Stimulated activated naive CD8-positive, alpha-beta T cell treated with anti-CD3 and anti-CD28 coated beads, Interleukin-15, amount 100 ng/mL, for 72 hours (primary cell): ENCODE measurements around the gene FAM72B.
"Not testable (repeated sequence)": the region's sequence is repeated elsewhere in the genome, so short reads cannot be mapped to it uniquely, and the experiment has no call there.

ENCODE experiments used
- ATAC-seq: fragments of 150-1000 bp; cut with Tn5 transposase; 2 replicates; pipeline ENCODE4 v1.10.0; 2021; ENCODE audit warnings: mild to moderate bottlenecking, moderate library complexity
- DNase-seq, 2 donors: peaks; one replicate each; pipeline ENCODE4 v3.0.0; 2021 to 2022
- H3K27ac Mint-ChIP-seq, 2 donors: one replicate each; pipeline ENCODE4 v1.8.0; 2022; ENCODE audit warnings: mild to moderate bottlenecking in 2 of 2, mixed read lengths in 2 of 2, moderate library complexity in 2 of 2
- H3K27me3 Mint-ChIP-seq: one replicate; pipeline ENCODE4 v1.8.0; 2022; ENCODE audit warnings: mixed read lengths
- H3K4me1 Mint-ChIP-seq: one replicate; pipeline ENCODE4 v1.8.0; 2022; ENCODE audit warnings: mild to moderate bottlenecking, mixed read lengths
- H3K4me3 Mint-ChIP-seq, 2 donors: one replicate each; pipeline ENCODE4 v1.8.0; 2022; ENCODE audit warnings: mild to moderate bottlenecking in 2 of 2, mixed read lengths in 2 of 2, moderate library complexity in 1 of 2
- H3K9me3 Mint-ChIP-seq, 2 donors: one replicate each; pipeline ENCODE4 v1.8.0; 2022; ENCODE audit warnings: mixed read lengths in 2 of 2

FAM72B gene

DNA sequence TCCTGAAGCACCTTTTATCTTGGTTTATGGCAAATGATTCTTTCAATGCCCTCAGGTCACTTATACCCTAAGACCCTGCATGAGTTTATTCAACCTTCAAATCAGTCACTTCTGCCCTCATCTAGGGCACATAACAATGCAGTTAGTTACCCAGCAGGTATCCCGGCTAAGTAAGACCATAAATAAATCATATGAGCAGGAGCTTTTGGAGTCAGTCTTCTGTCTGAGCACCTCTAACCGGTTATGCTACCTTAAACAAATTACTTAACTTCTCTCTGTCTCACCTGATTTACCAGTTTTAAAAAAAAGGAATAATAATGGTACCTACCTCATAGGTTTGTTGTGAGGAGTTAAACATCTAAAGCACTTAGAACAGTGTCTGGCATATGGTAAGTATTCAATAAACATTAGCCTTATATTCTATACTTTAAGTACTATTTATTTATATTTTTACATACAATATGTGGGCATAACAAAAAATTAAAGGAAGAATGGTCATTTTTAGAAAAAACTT lies 16.9 kb downstream of the FAM72B start:
- H3K4me3 Mint-ChIP-seq, DNase-seq, H3K27me3 Mint-ChIP-seq, H3K4me1 Mint-ChIP-seq, H3K27ac Mint-ChIP-seq, H3K9me3 Mint-ChIP-seq, ATAC-seq: not testable (repeated sequence)

GRCh38 chr1:121165296-121165695 lies 18.8 kb downstream of the FAM72B start:
- not testable (repeated sequence) for H3K27me3 Mint-ChIP-seq, H3K9me3 Mint-ChIP-seq, DNase-seq, H3K4me1 Mint-ChIP-seq, H3K4me3 Mint-ChIP-seq, ATAC-seq
- H3K27ac Mint-ChIP-seq = peak overlapping the region in 1 of 2 donors; percentile 49

DNA sequence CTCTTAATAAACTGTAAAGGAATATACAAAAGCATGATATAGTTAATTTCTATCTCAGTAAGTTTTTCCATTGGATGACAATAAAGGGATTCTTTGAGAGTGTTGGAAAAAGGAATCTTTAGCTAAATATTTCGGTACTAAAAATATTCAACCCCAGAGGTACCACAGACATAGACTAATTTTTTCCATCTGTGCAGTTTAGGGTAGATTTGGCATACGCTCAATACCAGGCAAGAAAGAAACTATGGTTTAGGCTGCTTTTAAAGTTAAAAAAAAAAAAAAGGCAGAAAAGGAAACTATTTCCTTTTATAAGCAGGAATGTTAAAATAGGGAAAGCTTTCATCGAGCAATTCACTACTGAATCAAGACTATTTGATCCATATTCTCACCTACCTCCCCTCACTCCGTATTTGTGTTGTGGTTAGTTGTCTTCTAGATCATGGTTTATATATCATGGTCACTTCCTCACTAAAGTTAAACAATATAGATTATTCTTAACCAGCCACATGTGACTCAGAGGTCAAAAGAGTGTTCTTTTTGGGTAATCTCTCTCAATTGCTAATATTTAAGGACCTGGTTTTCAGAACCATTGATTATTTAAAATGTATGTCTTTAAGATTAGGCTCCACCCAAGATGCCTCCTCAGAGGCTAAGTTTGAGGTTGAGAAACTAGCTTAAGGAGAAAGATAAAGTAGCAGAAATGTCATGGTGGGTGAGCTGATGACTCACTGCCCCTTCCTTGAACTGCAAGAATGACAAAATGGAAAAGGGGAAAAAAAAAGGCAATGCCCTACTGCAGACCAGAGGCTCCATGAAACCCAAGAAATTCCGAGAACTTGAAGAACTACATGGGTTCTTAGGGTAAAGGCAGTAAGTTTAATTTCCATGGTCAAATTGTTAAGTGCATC lies 20.0 kb downstream of the FAM72B start:
- DNase-seq, H3K4me3 Mint-ChIP-seq, ATAC-seq, H3K4me1 Mint-ChIP-seq, H3K9me3 Mint-ChIP-seq, H3K27me3 Mint-ChIP-seq, H3K27ac Mint-ChIP-seq: not testable (repeated sequence)

DNA sequence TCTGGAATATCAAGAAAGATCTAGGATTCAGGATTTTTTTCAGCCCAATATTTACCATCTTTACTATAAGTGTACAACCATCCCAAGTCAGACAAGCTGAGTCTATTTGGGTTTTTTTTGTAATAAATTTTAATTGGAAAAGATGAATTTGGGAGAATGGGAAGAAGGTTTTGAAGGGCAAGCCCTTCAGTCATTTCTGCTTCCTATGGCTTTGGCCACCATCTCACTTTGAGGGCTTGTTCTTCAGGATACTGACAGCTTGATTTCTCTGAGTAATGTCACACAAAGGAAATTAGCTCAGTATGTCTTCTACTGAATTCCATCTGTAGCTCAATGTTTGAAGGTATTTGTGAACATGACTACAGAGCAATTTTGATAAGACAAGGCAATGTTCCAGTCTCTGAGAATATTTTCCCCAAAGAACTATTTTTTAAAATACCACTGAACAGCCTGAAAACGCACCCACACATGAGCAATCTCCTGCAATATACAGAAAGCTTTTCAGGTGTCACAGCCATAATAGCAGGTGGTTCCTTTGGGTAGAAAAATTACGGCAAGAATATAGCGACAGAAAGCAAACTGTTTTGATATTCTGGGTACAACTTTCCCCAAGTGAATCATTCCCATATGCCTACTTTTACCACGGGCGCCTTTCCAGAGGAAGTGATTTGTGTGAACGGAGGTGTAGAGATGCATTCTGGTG lies 22.8 kb downstream of the FAM72B start:
- not testable (repeated sequence) for H3K9me3 Mint-ChIP-seq, H3K27me3 Mint-ChIP-seq, ATAC-seq, H3K27ac Mint-ChIP-seq, H3K4me1 Mint-ChIP-seq, H3K4me3 Mint-ChIP-seq, DNase-seq

DNA sequence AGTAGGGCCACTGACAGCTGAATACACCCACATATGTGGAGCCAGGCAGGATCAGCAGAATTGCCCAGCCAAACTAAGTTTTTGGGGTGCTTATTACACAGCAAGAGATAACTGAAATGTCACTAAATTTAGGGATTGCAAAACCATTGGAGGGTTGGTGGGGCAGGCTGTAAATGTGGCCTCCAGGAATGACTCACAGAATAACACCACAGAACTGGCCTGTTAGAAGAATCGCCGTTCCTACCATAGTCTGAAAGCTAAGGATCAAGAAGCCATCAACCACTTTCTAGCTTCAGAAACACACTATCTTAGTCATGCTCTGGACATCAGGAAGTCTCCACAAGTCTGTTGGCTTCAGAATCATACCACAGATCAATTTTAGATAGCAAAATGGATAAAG lies 24.0 kb downstream of the FAM72B start:
- H3K9me3 Mint-ChIP-seq, H3K4me1 Mint-ChIP-seq, DNase-seq, H3K27ac Mint-ChIP-seq, H3K27me3 Mint-ChIP-seq, ATAC-seq, H3K4me3 Mint-ChIP-seq: not testable (repeated sequence)

- H3K27me3 Mint-ChIP-seq, DNase-seq, H3K9me3 Mint-ChIP-seq, H3K4me1 Mint-ChIP-seq, H3K4me3 Mint-ChIP-seq, ATAC-seq, H3K27ac Mint-ChIP-seq: not testable (repeated sequence)
These were observed 26.5 kb downstream of the FAM72B start for GRCh38 chr1:121157609-121158008.

GRCh38 chr1:121156958-121157603 lies 27.1 kb downstream of the FAM72B start:
- not testable (repeated sequence) for H3K4me3 Mint-ChIP-seq, DNase-seq, H3K27me3 Mint-ChIP-seq, H3K4me1 Mint-ChIP-seq, H3K9me3 Mint-ChIP-seq, H3K27ac Mint-ChIP-seq, ATAC-seq

DNA sequence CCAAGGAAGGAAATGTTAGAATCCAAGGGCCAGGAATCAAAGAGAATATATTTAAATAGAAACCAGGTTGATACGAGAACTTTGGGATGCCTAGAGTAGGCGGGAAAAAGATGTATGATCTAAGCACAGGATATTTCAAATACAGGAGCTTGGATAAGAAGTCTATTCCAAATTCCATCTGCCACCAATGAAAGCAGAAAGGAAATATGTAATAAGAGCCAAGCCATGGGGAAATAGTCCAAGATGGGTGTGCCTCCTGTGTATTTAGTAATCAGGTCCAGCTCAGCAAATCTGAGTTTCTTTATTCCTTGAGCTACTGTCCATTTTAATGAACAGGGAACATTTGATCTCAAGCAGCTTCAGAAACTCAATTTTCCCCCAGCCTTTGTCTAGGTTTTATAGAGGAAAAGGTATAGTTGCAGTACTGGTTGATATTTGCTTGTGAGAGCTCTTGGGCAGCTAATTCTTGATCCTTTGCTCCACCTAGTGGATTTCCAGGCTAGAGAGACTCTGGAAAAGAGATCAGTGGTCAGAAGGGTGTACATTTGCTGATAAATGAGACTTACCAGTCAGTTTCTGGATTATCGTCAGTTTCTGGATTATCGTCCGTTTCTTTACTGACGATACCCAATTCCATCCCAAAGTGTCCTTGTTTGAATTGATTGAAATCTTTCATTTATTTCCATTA lies 28.3 kb downstream of the FAM72B start:
- not testable (repeated sequence) for DNase-seq, H3K4me3 Mint-ChIP-seq, ATAC-seq, H3K27ac Mint-ChIP-seq, H3K4me1 Mint-ChIP-seq, H3K27me3 Mint-ChIP-seq, H3K9me3 Mint-ChIP-seq

- not testable (repeated sequence) for DNase-seq, H3K27me3 Mint-ChIP-seq, H3K9me3 Mint-ChIP-seq, H3K27ac Mint-ChIP-seq, H3K4me3 Mint-ChIP-seq, ATAC-seq, H3K4me1 Mint-ChIP-seq
These were observed 29.3 kb downstream of the FAM72B start for GRCh38 chr1:121154811-121155210.

GRCh38 chr1:121152788-121153187 lies 31.4 kb downstream of the FAM72B start:
- H3K27me3 Mint-ChIP-seq, DNase-seq, H3K9me3 Mint-ChIP-seq, H3K27ac Mint-ChIP-seq, H3K4me3 Mint-ChIP-seq, H3K4me1 Mint-ChIP-seq, ATAC-seq: not testable (repeated sequence)

DNA sequence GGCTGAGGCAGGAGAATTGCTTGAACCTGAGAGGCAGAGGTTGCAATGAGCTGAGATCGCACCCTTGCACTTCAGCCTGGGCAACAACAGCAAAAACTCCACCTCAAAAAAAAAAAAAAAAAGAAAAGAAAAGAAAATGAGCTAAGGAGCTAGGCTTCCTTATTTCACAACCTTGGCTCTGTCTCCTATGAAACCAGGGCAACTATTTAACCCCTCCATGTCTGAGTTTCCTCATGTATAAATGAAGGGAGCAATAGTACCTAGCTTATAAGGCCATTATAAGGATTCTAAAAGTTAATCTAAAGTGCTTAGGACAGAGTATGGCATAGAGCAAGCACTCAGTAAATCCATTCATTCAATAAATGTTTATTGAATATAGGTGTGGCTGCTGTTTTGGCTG lies 32.8 kb downstream of the FAM72B start:
- H3K27ac Mint-ChIP-seq, ATAC-seq: not testable (repeated sequence)

DNA sequence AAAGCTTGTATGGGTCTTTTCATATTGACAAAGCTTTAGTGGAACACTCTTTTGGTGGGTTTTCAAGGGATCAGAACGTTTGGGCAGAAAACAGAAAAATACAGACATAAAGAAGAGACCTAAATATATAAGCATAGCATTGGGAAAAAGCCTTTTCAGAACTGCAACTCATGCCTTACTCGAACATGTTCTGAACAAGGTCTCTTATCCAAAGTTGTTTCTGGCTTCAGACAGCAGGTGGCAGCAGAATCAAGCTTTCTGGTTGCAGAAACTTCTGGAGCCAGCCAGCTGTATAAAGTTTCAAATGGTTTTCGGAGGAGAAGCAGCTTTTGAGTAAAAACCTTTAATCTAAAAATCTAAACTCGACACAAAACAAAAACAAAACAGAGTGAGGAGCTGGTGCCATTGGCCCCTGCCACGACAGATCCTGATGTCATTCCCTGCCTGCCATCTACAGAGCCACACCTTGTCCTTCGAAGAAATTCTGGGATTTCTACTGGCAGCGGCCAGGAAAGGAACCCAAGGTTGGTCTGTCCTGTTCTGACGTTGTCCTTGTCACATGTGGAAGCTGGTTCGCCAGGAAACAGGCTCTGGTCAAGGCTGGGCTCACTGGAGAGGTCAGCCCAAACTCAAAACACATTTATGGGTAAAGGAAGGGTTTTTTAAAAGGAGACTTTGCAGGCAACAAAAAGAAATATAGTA lies 35.5 kb downstream of the FAM72B start:
- ATAC-seq = peak; percentile 49
- not testable (repeated sequence) for H3K27ac Mint-ChIP-seq, H3K9me3 Mint-ChIP-seq, H3K27me3 Mint-ChIP-seq, DNase-seq, H3K4me3 Mint-ChIP-seq, H3K4me1 Mint-ChIP-seq

More for the DNA sequence above, 32.8 kb downstream of the FAM72B start:
- not testable (repeated sequence) for H3K27me3 Mint-ChIP-seq, H3K9me3 Mint-ChIP-seq, H3K4me1 Mint-ChIP-seq, DNase-seq, H3K4me3 Mint-ChIP-seq

DNA sequence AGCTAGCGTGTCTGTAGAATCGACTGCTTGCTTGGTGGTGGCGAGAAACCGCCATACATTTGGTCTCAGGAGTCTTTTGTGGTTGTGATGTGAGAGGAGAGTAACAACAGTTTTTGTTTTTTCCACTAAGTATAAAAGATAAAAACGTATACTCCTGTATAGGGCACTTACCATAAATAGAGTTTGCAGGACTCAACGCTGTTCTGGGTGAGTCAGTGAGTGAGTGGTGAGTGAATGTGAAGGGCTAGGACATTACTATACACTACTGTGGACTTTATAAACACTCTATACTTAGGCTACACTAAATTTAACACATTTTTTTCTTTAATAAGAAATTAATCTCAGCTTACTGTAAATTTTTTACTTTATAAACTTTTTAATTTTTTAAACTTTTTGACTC lies 43.7 kb downstream of the FAM72B start:
- DNase-seq, H3K27ac Mint-ChIP-seq, H3K4me1 Mint-ChIP-seq, H3K4me3 Mint-ChIP-seq, H3K27me3 Mint-ChIP-seq, ATAC-seq, H3K9me3 Mint-ChIP-seq: not testable (repeated sequence)

DNA sequence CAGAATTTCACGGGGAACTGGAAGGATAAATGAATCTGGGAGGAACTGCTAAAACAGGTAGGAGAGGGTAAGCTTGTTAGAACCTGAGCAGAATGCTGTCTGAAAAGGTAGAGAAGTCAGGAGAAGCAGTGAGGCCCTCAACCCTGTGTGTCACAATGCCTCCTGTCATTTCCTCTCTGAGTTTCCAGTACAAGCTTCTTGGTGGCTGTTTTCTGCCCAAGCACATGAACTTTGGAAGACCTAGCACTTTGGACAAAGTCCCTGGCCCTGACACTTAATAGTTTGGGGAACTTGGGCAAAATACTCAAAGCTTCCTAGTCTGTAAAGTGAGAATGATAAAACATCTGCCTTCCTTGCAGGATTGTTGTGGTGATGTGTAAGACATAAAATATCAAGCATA lies 52.6 kb downstream of the FAM72B start:
- H3K9me3 Mint-ChIP-seq, H3K27ac Mint-ChIP-seq, H3K4me1 Mint-ChIP-seq, H3K4me3 Mint-ChIP-seq, DNase-seq, H3K27me3 Mint-ChIP-seq, ATAC-seq: not testable (repeated sequence)

DNA sequence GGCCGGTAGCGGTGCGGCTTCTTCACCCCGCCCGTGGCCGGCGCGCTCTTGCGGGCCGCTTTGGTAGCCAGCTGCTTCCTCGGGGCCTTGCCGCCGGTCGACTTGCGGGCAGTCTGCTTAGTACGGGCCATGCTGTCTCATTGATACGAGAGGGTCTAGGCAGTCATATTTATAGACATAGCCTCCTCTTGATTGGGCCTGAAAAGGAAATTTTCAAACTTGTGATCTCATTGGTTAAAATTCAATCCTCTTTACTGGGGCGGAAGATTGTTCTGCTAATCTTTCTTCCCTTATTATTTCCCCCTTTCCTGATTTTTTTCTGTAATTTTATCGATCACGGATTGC lies 65.7 kb downstream of the FAM72B start:
- peak; percentile 53 for ATAC-seq
- H3K4me3 Mint-ChIP-seq = peak overlapping the region; percentile 60 to 79
- H3K27me3 Mint-ChIP-seq, DNase-seq, H3K4me1 Mint-ChIP-seq, H3K27ac Mint-ChIP-seq, H3K9me3 Mint-ChIP-seq: not testable (repeated sequence)
